SK-N-MC (cell line): Measurements from ENCODE around the gene ATP6V0A1.

ENCODE experiments used
- EZH2 ChIP-seq: fragments of 200-600 bp; sonication (generic); IDR thresholded peaks from one replicate; pipeline ENCODE4 v1.6.1; 2017; ENCODE audit warnings: antibody characterized with exemption
- FOXP2 ChIP-seq: optimal IDR thresholded peaks from 2 replicates; pipeline ENCODE3; 2011; ENCODE audit warnings: mild to moderate bottlenecking, moderate library complexity; ENCODE audit not compliant: insufficient read depth; ENCODE audit errors: extremely low read length, control extremely low read depth
- POLR2AphosphoS5 ChIP-seq: IDR thresholded peaks from 2 replicates; pipeline ENCODE4 v1.6.1; 2012; ENCODE audit warnings: mild to moderate bottlenecking, low read depth, low read length, borderline replicate concordance

GRCh38 chr17:42411905-42412679 lies 46.6 kb upstream of the ATP6V0A1 start:
- TF ChIP-seq POLR2AphosphoS5 = no peak
- TF ChIP-seq EZH2 = no peak
- TF ChIP-seq FOXP2 = no peak
